Stimulated activated naive CD4-positive, alpha-beta T cell treated with Interleukin-2 at 50 U/mL for 16 hours (primary cell): ENCODE results near the gene ZDHHC24.

ENCODE experiments used
- DNase-seq: peaks from one replicate; lab custom pipeline; 2025; lab: John Stamatoyannopoulos, UW

Gene ZDHHC24

DNA sequence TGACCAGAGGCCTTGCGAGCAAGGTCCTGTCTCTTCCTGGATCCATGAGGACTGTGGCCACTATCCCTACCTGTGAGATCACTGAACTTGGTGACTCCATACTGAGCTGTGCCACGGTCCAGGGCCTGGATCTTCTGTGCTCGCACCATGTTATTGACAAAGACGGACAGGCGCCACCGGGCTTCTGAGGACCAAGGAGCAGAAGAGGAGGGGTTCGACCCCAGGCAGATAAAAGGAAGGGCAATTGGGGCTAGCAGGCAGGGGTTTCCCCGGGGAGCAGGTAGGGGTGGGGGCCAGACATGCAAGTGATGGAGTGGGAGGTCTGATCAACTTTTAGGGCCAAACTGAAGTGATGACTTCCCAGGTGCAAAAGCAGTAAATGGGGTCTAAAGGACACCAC lies 20.4 kb upstream of the ZDHHC24 start:
- DNase-seq: no peak

GRCh38 chr11:66564984-66565383 lies 19.1 kb upstream of the ZDHHC24 start:
- DNase-seq: no peak

DNA sequence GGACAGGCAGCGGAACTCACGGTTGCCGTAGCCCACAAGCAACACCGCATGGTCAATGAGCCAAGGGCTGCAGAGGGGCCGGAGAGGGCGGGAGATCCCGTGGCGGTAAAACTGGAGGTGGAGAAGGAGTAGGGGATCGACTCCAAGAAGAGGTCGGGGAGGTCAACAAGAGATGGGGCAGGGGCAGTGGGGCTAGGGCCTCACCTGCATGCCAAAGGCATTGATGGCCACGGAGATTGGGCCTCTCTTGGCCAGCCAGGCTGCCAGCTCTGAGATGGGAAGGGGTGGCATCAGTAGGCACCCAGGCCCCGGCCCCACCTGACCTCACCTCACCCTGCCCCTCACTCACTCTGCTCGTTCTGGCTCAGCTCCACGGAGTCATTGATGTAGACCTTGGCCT lies 18.7 kb upstream of the ZDHHC24 start:
- DNase-seq: no peak

DNA sequence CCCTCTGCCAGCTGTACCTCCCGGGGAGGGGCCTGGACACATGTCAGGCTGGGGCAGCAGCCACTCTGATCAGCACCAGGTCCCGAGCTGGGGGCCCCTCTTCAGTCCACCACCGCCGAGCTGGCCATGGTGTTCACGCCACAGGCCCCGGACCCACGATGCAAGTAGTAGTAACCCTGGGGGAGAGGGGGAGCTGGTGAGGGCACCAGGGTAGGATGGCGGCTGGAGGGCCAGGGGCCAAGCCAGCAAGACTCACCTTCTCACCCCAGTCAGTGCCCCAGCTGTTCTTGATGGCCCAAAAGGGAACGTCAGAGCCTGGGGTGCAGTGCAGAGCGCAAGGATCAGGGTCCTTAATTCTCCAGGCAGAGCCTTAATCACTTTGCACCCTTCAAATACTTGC lies 18.0 kb upstream of the ZDHHC24 start:
- no peak for DNase-seq

GRCh38 chr11:66562907-66563583 lies 17.2 kb upstream of the ZDHHC24 start:
- DNase-seq: no peak

GRCh38 chr11:66562275-66562674 lies 16.4 kb upstream of the ZDHHC24 start:
- no peak for DNase-seq

- DNase-seq: no peak
Observed at GRCh38 chr11:66561975-66562248, 16.1 kb upstream of the ZDHHC24 start.

DNA sequence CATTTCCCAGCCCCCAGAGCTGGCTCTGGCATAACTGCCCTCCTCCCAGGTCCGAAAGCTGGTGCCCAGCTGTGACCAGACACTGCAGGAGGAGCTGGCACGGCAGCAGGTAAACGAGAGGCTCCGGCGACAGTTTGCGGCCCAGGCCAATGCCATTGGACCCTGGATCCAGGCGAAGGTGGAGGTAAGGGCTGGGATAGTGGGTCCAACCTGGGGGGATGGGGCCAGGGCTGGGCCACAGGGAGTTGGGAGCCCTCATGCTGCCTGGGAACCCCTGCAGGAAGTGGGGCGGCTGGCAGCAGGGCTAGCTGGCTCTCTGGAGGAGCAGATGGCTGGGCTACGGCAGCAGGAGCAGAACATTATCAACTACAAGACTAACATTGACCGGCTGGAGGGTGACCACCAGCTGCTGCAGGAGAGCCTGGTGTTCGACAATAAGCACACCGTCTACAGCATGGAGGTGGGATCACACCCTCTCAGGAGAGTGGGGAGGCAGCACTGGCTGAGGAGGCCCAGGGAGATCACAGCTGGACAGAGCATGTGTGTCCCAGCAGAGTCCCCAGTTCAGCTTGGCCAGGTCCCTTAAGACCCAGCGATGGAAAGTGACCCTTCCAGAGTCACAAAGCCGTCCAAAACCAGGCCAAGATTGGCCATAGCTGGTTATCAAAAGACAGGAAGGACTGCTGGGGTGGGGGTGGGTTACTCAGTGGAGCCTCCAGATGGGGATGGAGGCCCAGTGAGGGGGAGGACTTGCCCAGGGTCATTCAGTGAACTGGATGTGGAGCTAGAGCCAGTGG lies 15.5 kb upstream of the ZDHHC24 start:
- DNase-seq: no peak

GRCh38 chr11:66559866-66560676 lies 14.2 kb upstream of the ZDHHC24 start:
- no peak for DNase-seq

- DNase-seq: peak; percentile 9
Observed at GRCh38 chr11:66559142-66559865, 13.5 kb upstream of the ZDHHC24 start.

DNA sequence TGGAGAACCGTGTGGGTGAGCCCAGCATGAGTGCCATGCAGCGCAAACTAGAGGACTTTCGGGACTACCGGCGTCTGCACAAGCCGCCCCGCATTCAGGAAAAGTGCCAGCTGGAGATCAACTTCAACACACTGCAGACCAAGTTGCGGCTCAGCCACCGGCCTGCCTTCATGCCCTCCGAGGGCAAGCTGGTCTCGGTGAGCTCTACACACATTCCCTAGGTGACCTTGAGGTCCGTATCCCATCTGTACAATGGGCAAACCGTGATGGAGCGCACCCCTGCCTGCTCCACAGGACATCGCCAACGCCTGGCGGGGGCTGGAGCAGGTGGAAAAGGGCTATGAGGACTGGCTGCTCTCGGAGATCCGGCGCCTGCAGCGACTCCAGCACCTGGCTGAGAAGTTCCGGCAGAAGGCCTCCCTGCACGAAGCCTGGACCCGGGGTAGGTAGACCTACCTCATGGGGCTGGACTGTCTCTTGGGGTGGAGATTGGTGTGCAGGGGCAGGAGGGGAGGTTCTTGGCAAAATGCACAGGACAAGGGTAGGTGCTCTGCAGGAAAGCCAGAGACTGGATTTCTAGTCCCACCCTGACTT lies 12.0 kb upstream of the ZDHHC24 start:
- DNase-seq: no peak

- DNase-seq: no peak
Observed at GRCh38 chr11:66556086-66556485, 10.2 kb upstream of the ZDHHC24 start.

DNA sequence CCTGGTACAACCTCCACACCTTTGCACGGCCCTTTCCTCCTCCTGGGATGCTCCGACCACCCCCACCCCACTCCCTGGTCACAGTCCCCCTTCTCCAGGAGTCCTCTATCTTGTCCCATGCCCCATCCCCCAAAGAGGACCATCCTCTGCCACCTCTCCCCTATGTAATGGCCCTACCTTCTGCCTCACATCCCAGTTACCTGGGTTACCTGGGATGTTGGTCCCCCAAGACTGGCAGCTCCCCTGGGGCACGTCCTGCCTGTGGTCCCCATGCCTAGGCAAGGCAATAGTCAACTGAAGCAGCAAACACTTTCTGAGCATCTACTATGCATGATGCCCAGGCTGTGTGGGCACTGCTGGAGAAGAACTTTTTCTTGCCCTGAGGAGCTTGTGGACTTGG lies 9.6 kb upstream of the ZDHHC24 start:
- DNase-seq: no peak

DNA sequence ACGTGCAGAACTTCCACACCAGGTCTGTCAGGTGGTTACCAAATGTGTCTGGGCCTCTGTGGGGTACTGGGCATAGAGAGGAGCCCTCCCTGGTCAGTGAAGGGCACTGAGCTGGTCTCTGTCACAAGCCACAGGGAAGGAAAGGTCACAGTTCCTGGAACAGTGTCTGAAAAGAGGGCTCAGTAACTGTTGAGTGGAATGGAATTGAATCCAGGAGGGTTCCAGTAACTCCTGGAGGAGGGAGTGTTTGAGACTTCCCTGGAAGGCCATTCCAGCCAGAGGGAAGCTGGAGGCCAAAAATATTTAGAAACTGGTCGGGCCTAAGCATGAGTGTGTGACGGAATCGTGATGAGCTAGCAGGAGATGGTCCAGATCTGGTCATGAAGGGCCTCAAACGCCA lies 8.8 kb upstream of the ZDHHC24 start:
- no peak for DNase-seq

- no peak for DNase-seq
Observed at GRCh38 chr11:66550887-66551286, 5.0 kb upstream of the ZDHHC24 start.

DNA sequence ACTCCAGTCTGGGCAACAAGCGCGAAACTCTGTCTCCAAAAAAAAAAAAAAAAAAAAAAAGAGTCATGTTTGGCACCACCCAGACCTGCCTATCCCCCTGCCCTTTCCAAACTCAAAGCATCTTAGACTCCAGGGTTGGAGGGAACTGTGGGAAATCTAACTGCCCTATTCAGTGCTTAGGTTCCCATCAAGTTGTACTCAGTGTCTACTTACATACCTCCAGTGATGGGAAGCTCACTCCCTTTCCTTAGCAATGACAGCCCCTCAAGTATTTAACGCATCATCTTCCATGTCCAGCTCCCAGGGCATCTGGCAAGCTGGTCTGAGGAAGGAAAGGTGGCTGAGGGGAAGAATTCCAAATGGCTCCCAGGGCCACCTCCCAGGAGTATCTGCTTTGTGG lies 3.8 kb upstream of the ZDHHC24 start:
- DNase-seq: no peak

- no peak for DNase-seq
Observed at GRCh38 chr11:66548774-66549630, 3.2 kb upstream of the ZDHHC24 start.

DNA sequence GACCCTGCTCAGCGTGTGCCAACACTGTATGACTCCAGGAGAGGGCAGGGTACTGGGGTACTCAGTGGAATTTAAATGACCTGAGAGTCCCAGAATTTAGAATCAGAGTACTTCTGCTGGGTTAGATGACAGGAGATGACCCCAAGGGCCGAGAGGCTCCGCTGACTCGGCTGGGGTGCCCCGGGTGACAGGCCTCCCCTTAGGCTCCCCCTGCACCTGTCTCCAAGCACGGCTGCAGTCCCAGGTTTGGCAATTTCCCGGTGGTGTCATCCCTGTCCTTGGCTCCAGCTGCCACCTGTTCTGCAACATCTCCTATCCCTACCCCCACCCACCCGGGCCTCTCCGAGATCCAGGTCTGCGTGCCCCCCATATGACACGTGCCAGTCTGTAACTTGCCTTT lies 2.2 kb upstream of the ZDHHC24 start:
- DNase-seq: no peak

DNA sequence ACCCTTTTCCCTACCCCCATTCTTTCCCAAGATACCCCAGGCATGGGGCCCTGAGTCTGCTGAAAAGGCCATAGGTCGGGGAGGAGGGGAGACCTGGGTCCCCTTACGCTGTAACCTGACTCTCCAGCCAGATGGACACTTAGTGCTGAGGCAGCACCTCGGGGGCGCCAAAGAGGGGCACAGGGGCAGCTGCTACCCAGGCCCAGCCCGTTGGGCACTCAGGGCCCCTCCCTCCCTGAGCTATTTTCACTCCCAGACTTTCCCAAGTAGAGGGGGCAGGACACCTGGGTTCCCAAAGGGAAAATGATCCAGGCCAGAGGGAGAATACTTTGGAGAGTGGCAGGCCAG lies 1.8 kb upstream of the ZDHHC24 start:
- DNase-seq: no peak

- no peak for DNase-seq
Observed at GRCh38 chr11:66546966-66547661, 1.3 kb upstream of the ZDHHC24 start.
